Measurements from ENCODE around the gene CENPT.

CENPT gene, protein sequence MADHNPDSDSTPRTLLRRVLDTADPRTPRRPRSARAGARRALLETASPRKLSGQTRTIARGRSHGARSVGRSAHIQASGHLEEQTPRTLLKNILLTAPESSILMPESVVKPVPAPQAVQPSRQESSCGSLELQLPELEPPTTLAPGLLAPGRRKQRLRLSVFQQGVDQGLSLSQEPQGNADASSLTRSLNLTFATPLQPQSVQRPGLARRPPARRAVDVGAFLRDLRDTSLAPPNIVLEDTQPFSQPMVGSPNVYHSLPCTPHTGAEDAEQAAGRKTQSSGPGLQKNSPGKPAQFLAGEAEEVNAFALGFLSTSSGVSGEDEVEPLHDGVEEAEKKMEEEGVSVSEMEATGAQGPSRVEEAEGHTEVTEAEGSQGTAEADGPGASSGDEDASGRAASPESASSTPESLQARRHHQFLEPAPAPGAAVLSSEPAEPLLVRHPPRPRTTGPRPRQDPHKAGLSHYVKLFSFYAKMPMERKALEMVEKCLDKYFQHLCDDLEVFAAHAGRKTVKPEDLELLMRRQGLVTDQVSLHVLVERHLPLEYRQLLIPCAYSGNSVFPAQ

DNA sequence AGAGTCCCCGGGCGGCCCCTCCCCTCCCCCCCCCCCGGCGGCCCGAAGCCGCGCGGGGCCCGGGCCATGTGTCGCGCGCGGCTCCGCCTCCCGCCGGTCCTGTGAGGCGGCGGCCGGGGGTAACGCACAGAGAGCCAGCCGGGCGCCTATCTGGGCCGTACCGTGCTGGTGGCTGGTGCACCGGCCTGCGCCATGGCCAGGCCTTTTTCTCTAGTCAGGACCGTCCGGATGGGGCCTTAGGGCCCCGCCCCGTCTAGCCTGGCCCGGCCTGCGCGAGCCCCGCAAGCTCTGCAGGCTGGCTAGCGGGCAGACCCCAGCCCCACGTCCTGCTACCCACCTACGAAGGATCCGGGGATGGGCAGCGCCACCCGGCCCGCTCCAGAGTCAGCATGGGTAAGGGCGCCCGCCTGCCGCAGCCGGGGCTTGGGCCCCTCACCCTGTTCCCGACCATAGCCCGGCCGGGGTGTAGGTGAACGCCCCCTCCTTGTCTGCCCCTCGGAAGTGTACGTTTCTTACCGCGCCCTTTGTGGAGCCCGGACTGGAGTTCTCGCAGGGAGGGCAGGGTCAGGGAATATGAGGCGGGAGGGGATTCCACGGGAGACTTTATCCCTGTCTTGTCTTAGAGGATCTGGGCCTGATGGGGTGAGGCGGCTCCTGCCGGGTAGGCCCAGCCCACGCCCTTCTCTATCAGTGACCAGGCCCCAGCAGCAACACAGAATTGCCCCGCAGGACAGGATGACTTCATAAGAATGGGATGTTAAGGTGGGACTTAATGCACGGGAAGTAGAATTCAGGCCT lies at the start of gene CENPT:
Gene CENPT, minus strand, starts transcription at position 630 of the 798 bp plus-strand sequence. CDS start 13,834 bp downstream, outside the sequence.
- no peaks in the 10 kb centered on the region for H3K27me3 ChIP-seq (ENCODE audit: control insufficient read depth in 5 of 5, insufficient read depth in 4 of 5, low read length in 5 of 5)
- H3K27ac ChIP-seq (ENCODE audit: low read depth, low read length), result peak within 1 kb of the TSS; percentile 93
- H3K9ac ChIP-seq (ENCODE audit: low read length in 5 of 5), result peak within 1 kb of the TSS; percentile 17 to 97 (median 92)
- H3K36me3 ChIP-seq (ENCODE audit: control insufficient read depth in 5 of 5, insufficient read depth in 5 of 5, low read length in 5 of 5), result peaks cover 0 to 2% (median 0%) of the 10 kb centered on the region in 5 donors
- peaks cover 19 to 57% (median 53%) of the 10 kb centered on the region in 5 donors for H3K4me1 ChIP-seq (ENCODE audit: control insufficient read depth in 5 of 5, insufficient read depth in 5 of 5, low read length in 5 of 5)
- no peaks in the 10 kb centered on the region for H3K9me3 ChIP-seq (ENCODE audit: control insufficient read depth in 5 of 5, low read length in 5 of 5)
- peak within 1 kb of the TSS; percentile 68 to 94 (median 82) for H3K4me3 ChIP-seq (ENCODE audit: low read depth in 1 of 5, low read length in 5 of 5)

DNA sequence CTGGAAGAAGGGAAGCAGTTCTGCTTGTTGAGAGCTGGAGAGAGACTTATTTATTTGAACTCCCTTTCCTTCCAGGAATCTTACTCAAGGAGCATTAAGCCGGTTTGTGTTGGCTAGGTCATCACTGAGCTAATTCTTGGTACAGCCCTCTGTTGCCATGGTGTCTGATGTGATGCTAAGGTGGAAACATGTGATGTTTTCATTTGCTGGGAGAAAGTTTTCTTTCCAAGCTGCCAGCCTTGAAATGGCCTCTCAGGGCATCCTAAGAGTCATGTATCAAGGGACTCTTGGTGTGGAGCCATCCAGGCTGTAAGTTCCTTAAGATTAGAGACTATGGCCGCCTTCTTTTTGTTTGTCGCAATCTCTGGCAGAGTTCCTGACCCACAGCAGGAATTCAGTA lies 49.7 kb upstream of the CENPT start:
- peak overlapping the region in 1 of 5 donors; percentile 33 for H3K9ac ChIP-seq (ENCODE audit: low read length in 5 of 5)
- peak overlapping the region; percentile 31 for H3K27ac ChIP-seq (ENCODE audit: low read depth, low read length)
- H3K4me3 ChIP-seq (ENCODE audit: low read depth in 1 of 5, low read length in 5 of 5), result no peak overlapping the region
- peaks cover 9 to 41% (median 37%) of the 10 kb centered on the region in 5 donors for H3K4me1 ChIP-seq (ENCODE audit: control insufficient read depth in 5 of 5, insufficient read depth in 5 of 5, low read length in 5 of 5)
- no peaks in the 10 kb centered on the region for H3K27me3 ChIP-seq (ENCODE audit: control insufficient read depth in 5 of 5, insufficient read depth in 4 of 5, low read length in 5 of 5)
- H3K36me3 ChIP-seq (ENCODE audit: control insufficient read depth in 5 of 5, insufficient read depth in 5 of 5, low read length in 5 of 5), result peaks cover 0 to 7% (median 2%) of the 10 kb centered on the region in 5 donors
- no peaks in the 10 kb centered on the region for H3K9me3 ChIP-seq (ENCODE audit: control insufficient read depth in 5 of 5, low read length in 5 of 5)

DNA sequence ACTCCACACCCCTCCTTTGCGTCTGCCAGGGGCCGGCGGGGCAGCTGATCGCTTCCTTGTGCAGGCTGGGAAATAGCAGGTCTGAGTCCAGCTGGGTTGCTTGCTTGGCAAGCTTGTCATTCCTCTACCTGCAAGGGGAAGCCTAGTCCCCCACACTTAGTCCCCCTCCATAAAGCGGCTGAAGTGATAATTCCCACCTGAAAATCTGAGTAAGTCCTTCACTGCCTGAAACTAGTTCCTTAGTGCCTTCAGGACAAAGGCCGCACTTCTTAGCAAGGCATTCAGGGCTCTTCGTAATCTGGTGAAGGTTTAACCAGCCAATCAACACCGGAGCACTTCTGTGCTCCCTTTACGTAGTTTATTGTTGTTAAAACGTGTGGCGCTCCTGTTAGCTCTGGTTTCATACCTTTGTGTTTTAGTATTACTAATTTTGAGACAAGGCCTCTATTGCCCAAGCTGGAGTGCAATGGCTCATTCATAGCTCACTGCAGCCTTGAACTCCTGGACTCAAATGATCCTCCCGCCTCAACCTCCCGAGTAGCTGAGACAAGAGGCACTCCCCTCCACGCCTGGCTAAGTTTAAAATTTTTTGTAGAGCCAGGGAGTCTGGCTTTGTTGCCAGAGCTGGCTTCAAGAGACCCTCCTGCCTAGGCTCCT lies 46.4 kb upstream of the CENPT start:
- Histone ChIP-seq H3K4me3 (ENCODE audit: low read depth in 1 of 5, low read length in 5 of 5) (peak overlapping the region; percentile 86 to 97 (median 89)), H3K27ac (ENCODE audit: low read depth, low read length) (peak overlapping the region; percentile 90), H3K9ac (ENCODE audit: low read length in 5 of 5) (peak overlapping the region; percentile 87 to 99 (median 97)), H3K9me3 (ENCODE audit: control insufficient read depth in 5 of 5, low read length in 5 of 5) (no peaks in the 10 kb centered on the region), H3K36me3 (ENCODE audit: control insufficient read depth in 5 of 5, insufficient read depth in 5 of 5, low read length in 5 of 5) (no peaks in the 10 kb centered on the region), H3K4me1 (ENCODE audit: control insufficient read depth in 5 of 5, insufficient read depth in 5 of 5, low read length in 5 of 5) (peaks cover 9 to 41% (median 37%) of the 10 kb centered on the region in 5 donors), H3K27me3 (ENCODE audit: control insufficient read depth in 5 of 5, insufficient read depth in 4 of 5, low read length in 5 of 5) (no peaks in the 10 kb centered on the region)

DNA sequence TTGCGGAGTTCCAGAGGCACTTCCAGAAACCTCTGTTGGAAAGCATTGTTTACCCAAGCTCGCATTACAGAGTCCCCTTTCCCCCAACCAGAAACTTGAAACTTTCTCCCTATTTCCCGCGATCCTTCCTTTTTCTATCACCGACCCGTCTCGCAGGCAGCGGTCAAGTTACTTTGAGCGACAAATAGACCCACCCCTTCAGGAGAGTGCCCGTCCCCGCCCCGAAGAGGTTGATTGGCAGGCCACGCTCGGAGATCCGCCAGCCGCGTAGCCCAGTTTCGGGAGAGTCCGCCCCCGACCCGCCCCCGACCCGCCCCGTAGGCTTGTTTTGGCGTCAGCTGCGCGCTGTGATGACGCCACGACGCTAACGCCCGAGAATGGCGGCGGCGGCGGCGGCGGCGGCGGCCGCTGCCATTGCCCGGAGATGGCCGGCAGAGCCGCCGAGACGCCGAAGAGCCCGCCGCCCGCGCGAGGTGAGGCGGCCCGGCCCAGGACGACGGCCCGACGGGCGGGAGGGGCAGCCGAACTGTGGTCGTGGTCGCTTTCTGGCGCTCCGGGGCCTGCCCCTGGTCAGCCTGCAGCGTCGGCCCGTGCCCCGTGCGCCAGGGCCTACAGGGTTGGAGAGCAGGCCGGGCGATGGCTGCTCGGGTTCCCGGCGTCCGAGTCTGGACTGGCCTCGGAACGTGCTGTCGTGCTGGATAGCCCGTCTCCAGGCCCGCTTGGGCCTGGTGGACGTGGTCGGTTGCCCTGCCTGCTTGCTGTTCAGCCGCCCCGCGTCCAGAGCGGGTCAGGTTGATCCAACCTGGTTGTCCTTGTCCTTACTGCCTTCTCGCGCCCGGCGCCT lies 45.6 kb upstream of the CENPT start, which contains the start of gene PSKH1:
Gene PSKH1, plus strand, starts transcription at position 356 of the 844 bp plus-strand sequence. CDS start 15,496 bp downstream, outside the sequence.
- Histone ChIP-seq H3K27me3 (ENCODE audit: control insufficient read depth in 5 of 5, insufficient read depth in 4 of 5, low read length in 5 of 5) (no peaks in the 10 kb centered on the region), H3K4me3 (ENCODE audit: low read depth in 1 of 5, low read length in 5 of 5) (peak within 1 kb of the TSS; percentile 86 to 97 (median 89)), H3K27ac (ENCODE audit: low read depth, low read length) (peak within 1 kb of the TSS; percentile 90), H3K36me3 (ENCODE audit: control insufficient read depth in 5 of 5, insufficient read depth in 5 of 5, low read length in 5 of 5) (no peaks in the 10 kb centered on the region), H3K4me1 (ENCODE audit: control insufficient read depth in 5 of 5, insufficient read depth in 5 of 5, low read length in 5 of 5) (peaks cover 9 to 41% (median 37%) of the 10 kb centered on the region in 5 donors), H3K9ac (ENCODE audit: low read length in 5 of 5) (peak within 1 kb of the TSS; percentile 87 to 99 (median 97)), H3K9me3 (ENCODE audit: control insufficient read depth in 5 of 5, low read length in 5 of 5) (no peaks in the 10 kb centered on the region)

DNA sequence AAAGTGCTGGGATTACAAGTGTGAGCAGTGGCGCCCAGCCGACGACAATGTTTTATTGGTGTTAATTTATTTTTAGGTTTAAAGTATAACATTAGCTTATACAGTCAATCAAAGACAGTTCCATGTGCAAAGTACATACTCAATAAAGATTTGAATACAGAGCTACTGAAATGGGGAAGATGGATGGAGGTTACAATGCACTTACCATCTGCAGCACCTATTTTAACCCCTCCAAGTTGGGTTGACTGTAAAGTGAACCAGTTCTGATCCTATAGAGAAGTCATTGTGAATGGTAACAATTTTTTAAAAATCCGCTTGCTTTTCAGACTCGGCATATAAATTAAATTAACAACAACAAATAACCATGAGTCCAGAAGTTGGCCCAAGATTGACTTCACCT lies 44.9 kb upstream of the CENPT start:
- Histone ChIP-seq H3K9ac (ENCODE audit: low read length in 5 of 5) (peak overlapping the region in 3 of 5 donors; percentile 37 to 61 (median 56)), H3K27ac (ENCODE audit: low read depth, low read length) (peak overlapping the region; percentile 90)

DNA sequence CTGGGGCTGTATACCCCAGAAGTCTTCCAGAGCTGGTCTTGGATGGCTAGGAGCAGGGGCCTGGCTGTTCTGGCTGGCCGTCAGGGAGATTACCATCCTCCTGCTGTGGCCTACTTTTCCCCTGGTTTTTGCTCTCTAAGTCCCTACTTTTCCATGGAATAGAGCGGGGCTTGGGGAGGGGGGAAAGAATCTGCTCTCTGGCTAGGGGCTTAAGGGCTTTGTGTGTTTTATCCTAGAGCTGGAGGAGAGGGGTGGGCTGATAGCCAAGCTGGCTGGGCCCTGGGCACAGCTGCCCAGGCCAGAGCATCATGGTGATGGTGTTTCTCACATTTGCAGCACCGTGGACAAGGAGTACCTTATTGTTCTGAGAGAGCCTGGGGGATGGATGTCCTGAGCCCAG lies 40.8 kb upstream of the CENPT start:
- H3K4me3 ChIP-seq (ENCODE audit: low read depth in 1 of 5, low read length in 5 of 5), result no peak overlapping the region
- H3K27me3 ChIP-seq (ENCODE audit: control insufficient read depth in 5 of 5, insufficient read depth in 4 of 5, low read length in 5 of 5), result no peaks in the 10 kb centered on the region
- H3K9ac ChIP-seq (ENCODE audit: low read length in 5 of 5), result no peak overlapping the region
- H3K4me1 ChIP-seq (ENCODE audit: control insufficient read depth in 5 of 5, insufficient read depth in 5 of 5, low read length in 5 of 5), result peaks cover 2 to 19% (median 13%) of the 10 kb centered on the region in 5 donors
- H3K9me3 ChIP-seq (ENCODE audit: control insufficient read depth in 5 of 5, low read length in 5 of 5), result no peaks in the 10 kb centered on the region
- H3K27ac ChIP-seq (ENCODE audit: low read depth, low read length), result no peak overlapping the region
- H3K36me3 ChIP-seq (ENCODE audit: control insufficient read depth in 5 of 5, insufficient read depth in 5 of 5, low read length in 5 of 5), result peaks cover 0 to 30% (median 18%) of the 10 kb centered on the region in 5 donors

More for the DNA sequence above, 44.9 kb upstream of the CENPT start:
- H3K9me3 ChIP-seq (ENCODE audit: control insufficient read depth in 5 of 5, low read length in 5 of 5), result no peaks in the 10 kb centered on the region
- H3K4me1 ChIP-seq (ENCODE audit: control insufficient read depth in 5 of 5, insufficient read depth in 5 of 5, low read length in 5 of 5), result peaks cover 9 to 38% (median 34%) of the 10 kb centered on the region in 5 donors
- peak overlapping the region; percentile 46 to 67 (median 58) for H3K4me3 ChIP-seq (ENCODE audit: low read depth in 1 of 5, low read length in 5 of 5)
- H3K36me3 ChIP-seq (ENCODE audit: control insufficient read depth in 5 of 5, insufficient read depth in 5 of 5, low read length in 5 of 5), result no peaks in the 10 kb centered on the region
- no peaks in the 10 kb centered on the region for H3K27me3 ChIP-seq (ENCODE audit: control insufficient read depth in 5 of 5, insufficient read depth in 4 of 5, low read length in 5 of 5)

DNA sequence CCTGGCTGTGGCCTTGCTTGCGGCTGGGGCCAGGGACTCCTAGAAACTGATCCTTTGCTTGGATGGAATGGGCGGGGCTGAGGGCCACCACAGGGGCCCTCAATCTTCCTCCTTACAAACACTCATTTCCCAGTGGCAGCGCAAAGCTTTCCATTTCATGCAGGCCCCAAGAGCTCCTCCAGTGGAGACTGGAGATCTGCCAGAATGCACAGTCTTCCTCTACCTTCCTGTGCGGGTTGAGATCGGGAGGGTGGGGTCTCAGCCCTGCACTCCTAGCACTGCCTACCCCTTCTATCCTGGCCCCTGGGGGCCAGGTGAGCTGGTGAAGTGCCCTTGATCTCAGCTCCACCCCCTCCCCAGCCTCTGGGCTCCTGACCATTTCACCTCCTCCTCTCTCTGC lies 38.9 kb upstream of the CENPT start:
- Histone ChIP-seq H3K27me3 (ENCODE audit: control insufficient read depth in 5 of 5, insufficient read depth in 4 of 5, low read length in 5 of 5) (no peaks in the 10 kb centered on the region), H3K4me1 (ENCODE audit: control insufficient read depth in 5 of 5, insufficient read depth in 5 of 5, low read length in 5 of 5) (peaks cover 2 to 13% (median 6%) of the 10 kb centered on the region in 5 donors), H3K36me3 (ENCODE audit: control insufficient read depth in 5 of 5, insufficient read depth in 5 of 5, low read length in 5 of 5) (peaks cover 0 to 49% (median 37%) of the 10 kb centered on the region in 5 donors), H3K27ac (ENCODE audit: low read depth, low read length) (no peak overlapping the region), H3K4me3 (ENCODE audit: low read depth in 1 of 5, low read length in 5 of 5) (no peak overlapping the region), H3K9me3 (ENCODE audit: control insufficient read depth in 5 of 5, low read length in 5 of 5) (no peaks in the 10 kb centered on the region), H3K9ac (ENCODE audit: low read length in 5 of 5) (no peak overlapping the region)

DNA sequence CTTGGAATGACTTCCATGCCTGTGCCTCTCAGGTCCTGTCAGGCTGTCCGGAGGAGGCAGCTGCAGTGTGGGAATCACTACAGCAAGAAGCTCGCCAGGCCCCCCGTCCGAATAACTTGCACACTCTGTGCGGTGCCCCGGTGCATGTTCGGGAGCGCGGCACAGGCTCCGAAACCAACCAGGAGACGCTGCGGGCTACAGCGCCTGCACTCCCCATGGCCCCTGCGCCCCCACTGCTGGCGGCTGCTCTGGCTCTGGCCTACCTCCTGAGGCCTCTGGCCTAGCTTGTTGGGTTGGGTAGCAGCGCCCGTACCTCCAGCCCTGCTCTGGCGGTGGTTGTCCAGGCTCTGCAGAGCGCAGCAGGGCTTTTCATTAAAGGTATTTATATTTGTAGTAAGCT lies 38.5 kb upstream of the CENPT start:
- no peak overlapping the region for H3K4me3 ChIP-seq (ENCODE audit: low read depth in 1 of 5, low read length in 5 of 5)
- no peak overlapping the region for H3K27ac ChIP-seq (ENCODE audit: low read depth, low read length)
- H3K36me3 ChIP-seq (ENCODE audit: control insufficient read depth in 5 of 5, insufficient read depth in 5 of 5, low read length in 5 of 5), result peaks cover 0 to 53% (median 41%) of the 10 kb centered on the region in 5 donors
- no peaks in the 10 kb centered on the region for H3K27me3 ChIP-seq (ENCODE audit: control insufficient read depth in 5 of 5, insufficient read depth in 4 of 5, low read length in 5 of 5)
- H3K9ac ChIP-seq (ENCODE audit: low read length in 5 of 5), result no peak overlapping the region
- no peaks in the 10 kb centered on the region for H3K9me3 ChIP-seq (ENCODE audit: control insufficient read depth in 5 of 5, low read length in 5 of 5)
- peaks cover 2 to 13% (median 6%) of the 10 kb centered on the region in 5 donors for H3K4me1 ChIP-seq (ENCODE audit: control insufficient read depth in 5 of 5, insufficient read depth in 5 of 5, low read length in 5 of 5)

DNA sequence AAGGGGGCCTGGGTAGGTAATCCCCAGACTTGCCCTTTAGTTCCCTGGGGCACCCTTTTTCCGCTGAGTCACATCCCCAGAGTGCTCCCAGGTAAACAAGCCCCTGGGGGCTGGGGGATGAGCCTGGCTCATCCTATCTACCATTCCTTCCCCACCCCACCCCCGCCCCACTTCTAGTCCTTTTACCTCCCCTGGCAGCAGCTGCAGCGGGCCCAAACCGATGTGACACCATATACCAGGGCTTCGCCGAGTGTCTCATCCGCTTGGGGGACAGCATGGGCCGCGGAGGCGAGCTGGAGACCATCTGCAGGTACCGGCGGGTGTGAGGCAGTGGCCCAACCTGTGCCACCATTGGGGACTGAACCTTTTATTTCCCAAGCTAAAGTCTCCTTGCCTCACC lies 38.1 kb upstream of the CENPT start:
- Histone ChIP-seq H3K9ac (ENCODE audit: low read length in 5 of 5) (no peak overlapping the region), H3K9me3 (ENCODE audit: control insufficient read depth in 5 of 5, low read length in 5 of 5) (no peaks in the 10 kb centered on the region), H3K4me1 (ENCODE audit: control insufficient read depth in 5 of 5, insufficient read depth in 5 of 5, low read length in 5 of 5) (peaks cover 2 to 13% (median 6%) of the 10 kb centered on the region in 5 donors), H3K4me3 (ENCODE audit: low read depth in 1 of 5, low read length in 5 of 5) (no peak overlapping the region), H3K27me3 (ENCODE audit: control insufficient read depth in 5 of 5, insufficient read depth in 4 of 5, low read length in 5 of 5) (no peaks in the 10 kb centered on the region), H3K36me3 (ENCODE audit: control insufficient read depth in 5 of 5, insufficient read depth in 5 of 5, low read length in 5 of 5) (peaks cover 0 to 57% (median 45%) of the 10 kb centered on the region in 5 donors), H3K27ac (ENCODE audit: low read depth, low read length) (no peak overlapping the region)

Data from subcutaneous abdominal adipose tissue (tissue), 5 donors.